Effector CD4-positive, alpha-beta T cell (primary cell): Measurements from ENCODE around the gene S100A8.

Experiments
- DNase-seq: peaks from one replicate; pipeline ENCODE4 v3.0.0-alpha.2; 2020

Gene S100A8

DNA sequence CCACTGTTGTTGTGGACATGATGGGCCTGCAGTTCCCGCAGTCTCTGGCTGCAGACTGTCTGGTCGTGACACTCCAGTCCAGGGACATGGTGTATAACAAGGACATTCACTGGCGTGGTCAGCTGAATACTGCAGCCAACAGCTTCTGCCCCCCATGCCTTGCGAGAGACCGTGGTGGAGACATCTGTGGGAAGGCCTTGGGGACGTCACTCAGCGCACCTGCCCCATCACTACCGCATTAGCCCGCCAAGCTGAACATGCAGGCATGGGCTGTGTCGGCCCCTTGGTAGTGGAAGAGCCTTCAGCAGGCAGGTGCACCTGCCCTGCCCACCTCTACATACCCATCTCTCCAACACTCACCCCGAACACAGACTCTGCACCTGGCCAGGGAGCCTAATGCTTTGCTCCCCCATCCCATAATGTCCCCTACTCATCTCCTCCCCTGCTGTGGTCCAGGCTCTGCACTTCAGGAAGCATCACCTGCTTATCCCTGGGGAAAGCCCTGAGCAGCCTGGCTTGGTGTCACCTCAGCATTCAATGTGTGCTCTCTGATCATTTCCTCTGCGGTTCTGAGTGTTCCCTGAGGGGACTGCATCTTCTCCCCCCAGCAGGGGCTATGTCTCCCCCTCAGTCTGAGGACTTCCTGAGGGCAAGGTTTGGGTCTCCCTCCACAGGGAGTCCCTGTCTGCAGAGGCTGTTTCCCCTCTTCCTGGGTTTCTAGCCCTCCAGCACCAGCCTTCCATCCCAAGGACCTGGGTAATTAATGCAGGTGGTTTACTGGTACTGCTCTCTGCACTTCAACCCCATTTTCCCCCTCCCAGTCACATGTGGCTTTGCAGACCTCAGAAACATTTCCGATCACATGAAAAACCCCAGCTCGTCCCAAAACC is 45.4 kb downstream of the S100A8 start:
- DNase-seq = no peak

DNA sequence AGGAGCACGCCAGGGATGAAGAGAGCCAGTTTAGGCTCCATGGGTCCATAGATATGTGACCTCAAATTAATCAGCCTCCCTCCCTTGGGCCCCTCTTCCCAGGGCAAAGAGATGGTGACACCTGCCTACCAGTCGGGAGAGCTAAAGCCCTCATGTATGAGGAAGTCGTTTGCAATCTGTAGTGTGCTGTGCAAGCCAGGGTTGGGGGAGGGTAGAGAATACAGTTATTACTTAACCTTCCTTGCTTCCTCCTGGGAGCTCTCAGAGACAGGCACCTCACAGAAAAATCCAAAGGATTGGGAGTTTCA is 46.2 kb downstream of the S100A8 start:
- DNase-seq = no peak

DNA sequence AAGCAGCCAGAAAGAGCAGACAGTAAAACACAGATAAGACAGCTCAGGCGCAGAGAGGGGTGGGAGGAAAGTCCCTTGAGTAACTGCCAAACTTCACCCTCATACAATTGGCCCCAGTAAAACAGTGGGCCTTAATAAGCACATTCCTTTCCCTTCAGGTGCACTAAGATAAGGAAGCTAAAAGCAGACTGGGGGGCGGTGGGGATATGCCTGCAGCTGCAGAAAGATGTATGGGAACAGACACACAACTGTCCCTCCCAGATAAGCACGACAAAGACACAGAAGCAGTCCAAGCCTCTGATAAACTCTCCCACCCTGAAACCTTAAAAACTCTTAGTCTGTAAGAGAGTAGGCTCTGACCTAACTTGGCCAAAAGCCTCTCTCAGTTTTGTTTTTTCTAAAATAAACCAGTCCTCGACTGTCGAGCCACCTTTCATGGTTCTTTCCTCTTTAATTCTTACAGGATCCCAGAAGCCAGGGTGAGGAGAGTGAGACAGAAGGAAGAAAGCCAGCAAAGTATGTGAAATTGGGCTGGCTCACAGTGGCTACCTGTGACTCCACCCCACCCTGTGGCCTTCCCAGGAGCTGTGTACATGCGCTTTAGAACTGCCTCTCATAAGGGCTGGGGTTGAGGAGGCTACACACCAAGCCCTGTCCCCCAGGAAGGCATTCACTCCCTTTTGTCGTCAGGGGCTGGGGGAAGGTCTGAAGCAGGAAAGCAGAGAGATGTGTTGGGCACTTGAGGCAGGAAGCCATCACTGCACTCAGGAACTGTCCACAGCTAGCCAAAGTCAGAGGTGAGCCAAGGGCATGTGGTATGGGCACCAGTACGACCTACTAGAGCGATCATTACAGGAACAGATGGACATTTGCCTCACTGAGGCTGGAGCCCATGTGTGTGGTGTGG is 46.8 kb downstream of the S100A8 start:
- no peak for DNase-seq

DNA sequence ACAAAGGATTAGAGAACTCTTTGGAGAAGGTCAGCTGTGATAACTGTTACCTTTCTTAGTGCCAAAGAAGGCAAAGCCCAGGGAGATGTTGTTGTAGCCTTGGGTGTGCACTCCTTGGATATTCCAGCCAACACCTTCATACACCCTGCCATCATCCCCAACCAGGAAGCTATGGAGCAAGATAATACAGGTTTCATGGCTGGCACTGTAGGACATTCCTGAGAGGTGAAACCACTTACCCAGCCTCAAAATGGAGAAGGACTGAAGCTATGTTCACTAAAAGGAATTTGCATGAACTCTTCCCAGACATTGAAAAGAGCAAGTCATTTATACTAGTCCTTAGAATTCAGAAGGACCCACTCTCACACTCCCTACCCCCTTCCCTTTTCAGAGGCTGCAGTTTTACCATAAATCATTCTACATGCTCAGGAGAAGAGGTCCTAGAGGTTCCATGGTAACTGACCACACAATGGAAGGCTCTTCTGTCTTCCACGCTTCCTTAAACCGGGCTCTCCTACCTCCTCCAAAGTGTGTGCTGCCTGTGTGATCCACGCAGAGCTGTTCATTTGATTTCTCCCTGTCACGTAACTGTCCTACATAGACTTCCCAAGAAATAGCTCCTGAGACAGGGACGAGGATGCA is 47.7 kb downstream of the S100A8 start:
- no peak for DNase-seq

DNA sequence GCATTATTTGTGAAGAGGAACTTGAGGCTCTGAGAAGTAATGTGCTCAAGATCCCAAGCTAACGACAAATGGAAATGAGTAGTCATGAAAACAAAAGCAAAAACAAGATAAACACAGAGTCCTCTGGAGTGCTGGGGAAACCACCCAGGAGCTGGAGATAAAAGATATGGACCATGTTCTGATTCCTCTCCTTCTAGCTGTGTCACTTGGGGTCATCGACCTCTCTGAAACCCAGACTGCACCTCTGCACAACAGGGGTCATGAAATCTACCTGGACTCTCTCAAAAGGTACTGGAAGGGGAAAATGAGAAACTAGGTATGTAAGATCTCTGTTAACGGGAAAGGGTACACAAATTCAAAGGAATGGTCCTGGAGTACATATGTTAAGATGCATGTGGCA is 48.7 kb downstream of the S100A8 start:
- no peak for DNase-seq

DNA sequence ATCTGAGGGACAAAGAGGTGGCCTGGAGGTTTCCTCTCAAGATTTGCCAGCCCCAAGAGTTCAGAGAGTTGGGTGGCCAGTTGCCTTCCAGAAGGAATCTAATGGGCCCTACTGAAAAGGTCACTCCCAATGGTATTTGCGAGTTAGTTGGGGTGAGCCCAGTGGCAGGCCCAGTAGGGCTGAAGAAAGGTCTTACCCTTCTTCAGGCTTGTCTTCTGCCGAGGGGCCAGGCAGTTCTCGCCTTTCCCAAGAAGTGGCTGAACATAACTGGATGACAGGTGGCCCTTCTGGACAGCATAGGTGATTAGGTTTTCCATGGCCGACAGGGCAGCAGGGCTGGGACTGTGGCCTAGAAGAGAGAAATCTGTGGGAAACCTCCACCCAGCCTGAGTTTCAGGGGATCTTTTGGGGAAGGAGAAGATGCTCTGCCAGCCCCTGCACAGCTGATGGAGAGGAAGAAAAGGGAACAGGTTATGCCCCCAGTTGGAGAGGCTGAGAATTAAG is 49.4 kb downstream of the S100A8 start:
- no peak for DNase-seq

DNA sequence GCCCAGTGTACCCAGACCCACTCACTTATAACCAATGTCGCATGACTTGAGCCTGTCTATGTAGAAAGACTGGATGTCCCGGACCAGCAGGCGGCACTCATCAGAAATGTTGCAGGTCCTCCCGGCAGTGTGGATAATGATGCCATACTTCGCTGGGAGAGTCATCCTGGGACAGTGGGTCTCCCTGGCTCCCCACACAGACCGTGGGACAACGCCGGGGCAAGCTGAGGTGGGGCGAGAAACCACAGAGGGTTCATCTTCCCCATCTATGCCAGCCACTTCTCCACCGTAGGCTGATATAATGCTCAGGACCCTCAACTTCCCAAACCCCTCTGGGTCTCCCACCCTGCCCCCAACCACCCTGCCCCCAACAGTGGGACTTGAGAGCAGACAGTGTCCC is 50.5 kb downstream of the S100A8 start:
- DNase-seq = no peak
